GM12878 (cell line): ENCODE data around the gene MAN2C1. TPM values are rescaled to one million over a fixed set of nuclear protein-coding genes. Genes with fewer than 3 reads are reported as not detected.

Source experiments
- ATAC-seq: fragments of 200-7000 bp; cut with Tn5 transposase; 3 replicates; pipeline ENCODE4 v1.9.1; 2020; ENCODE audit warnings: mild to moderate bottlenecking, moderate library complexity
- BruUV-seq: library from RNA; stranded (reverse); fragments of 400-500 nt; replicated peaks from 2 replicates; lab custom pipeline; 2021; lab: Mats Ljungman, UMichigan
- CTCF ChIA-PET: fragments of 300-600 bp; sonication (Branson Sonifier 250); formaldehyde crosslinking; extraction: SDS; loops from one replicate; lab custom pipeline; 2021; ENCODE audit warnings: inconsistent platforms; lab: Yijun Ruan, JAX
- POLR2A ChIA-PET: fragments of 350-600 bp; formaldehyde crosslinking; extraction: SDS; loops from one replicate; lab custom pipeline; 2021; ENCODE audit warnings: inconsistent platforms; lab: Charles Lee
- RAD21 ChIA-PET: fragments of 300-600 bp; sonication (Branson Sonifier 250); formaldehyde crosslinking; loops from one replicate; lab custom pipeline; 2023; ENCODE audit warnings: antibody characterized with exemption; ENCODE audit not compliant: unreplicated experiment; lab: Charles Lee
- SMC1A ChIA-PET: fragments of 300-600 bp; sonication (Branson Sonifier 250); formaldehyde crosslinking; loops from one replicate; lab custom pipeline; 2023; ENCODE audit not compliant: unreplicated experiment, uncharacterized antibody; lab: Charles Lee
- DNase-seq: peaks from one replicate; pipeline ENCODE4 v3.0.0-alpha.2; 2011; ENCODE audit warnings: low read depth, low spot score
- FAIRE-seq: peaks from 3 replicates; lab custom pipeline; 2011; peaks lifted over from hg19 to GRCh38; lab: Jason Lieb, UNC
- H2AFZ ChIP-seq: 2 replicates; pipeline ENCODE4 v1.6.0; 2011; ENCODE audit warnings: low read depth, low read length, control low read depth; ENCODE audit not compliant: control insufficient read depth
- H3K27ac ChIP-seq: 2 replicates; pipeline ENCODE4 v1.5.1; 2011; ENCODE audit warnings: control low read depth; ENCODE audit not compliant: control insufficient read depth, insufficient read depth
- H3K27me3 ChIP-seq, 2 experiments: replicated peaks in 1 of 2; 2 replicates each; pipeline versions ENCODE4 v1.6.0 to v1.6.1; 2011; ENCODE audit warnings: low read length in 1 of 2; ENCODE audit not compliant: control insufficient read depth in 2 of 2, insufficient read depth in 2 of 2
- H3K36me3 ChIP-seq, 2 experiments: 2 replicates each; pipeline ENCODE4 v1.5.1; 2011; ENCODE audit warnings: low read length in 1 of 2; ENCODE audit not compliant: control insufficient read depth in 2 of 2, insufficient read depth in 2 of 2
- H3K4me1 ChIP-seq: 2 replicates; pipeline ENCODE4 v1.6.1; 2011; ENCODE audit warnings: mild to moderate bottlenecking, low read length, moderate library complexity, mixed read lengths; ENCODE audit not compliant: control insufficient read depth, insufficient read depth
- H3K4me2 ChIP-seq: 2 replicates; pipeline ENCODE4 v1.6.0; 2011; ENCODE audit warnings: control low read depth; ENCODE audit not compliant: control insufficient read depth, insufficient read depth
- H3K4me3 ChIP-seq: fragments of 200-600 bp; sonication (generic); 2 replicates; pipeline ENCODE4 v1.5.1; 2016
- H3K79me2 ChIP-seq: 2 replicates; pipeline ENCODE4 v1.6.0; 2011; ENCODE audit warnings: low read length; ENCODE audit not compliant: control insufficient read depth, insufficient read depth
- H3K9ac ChIP-seq: 2 replicates; pipeline ENCODE4 v1.8.0; 2011; ENCODE audit warnings: low read length, control low read depth, mixed read lengths; ENCODE audit not compliant: control insufficient read depth, insufficient read depth
- H3K9me3 ChIP-seq: replicated peaks from 3 replicates; pipeline ENCODE4 v1.5.1; 2011; ENCODE audit warnings: mild to moderate bottlenecking, low read length; ENCODE audit not compliant: control insufficient read depth, insufficient read depth
- H4K20me1 ChIP-seq: 2 replicates; pipeline ENCODE4 v1.6.0; 2011; ENCODE audit not compliant: control insufficient read depth, insufficient read depth
- LARP7 ChIP-seq: fragments of 450-650 bp; IDR thresholded peaks from 2 replicates; pipeline ENCODE4 v1.6.1; 2017; ENCODE audit warnings: mild to moderate bottlenecking
- POLR2A ChIP-seq: IDR thresholded peaks from 2 replicates; pipeline ENCODE4 v1.6.1; 2011; ENCODE audit warnings: low read depth, mild to moderate bottlenecking, low read length
- POLR2AphosphoS5 ChIP-seq: IDR thresholded peaks from 2 replicates; pipeline ENCODE4 v1.6.1; 2011; ENCODE audit warnings: mild to moderate bottlenecking, low read length, inconsistent platforms
- RB1 ChIP-seq: fragments of 450-650 bp; formaldehyde crosslinking; IDR thresholded peaks from 2 replicates; pipeline ENCODE4 v1.6.1; 2017; ENCODE audit warnings: mild to moderate bottlenecking, borderline replicate concordance
- SUZ12 ChIP-seq: fragments of 200-600 bp; sonication (generic); IDR thresholded peaks from one replicate; pipeline ENCODE4 v1.6.1; 2018; ENCODE audit warnings: antibody characterized with exemption, mild to moderate bottlenecking; ENCODE audit not compliant: unreplicated experiment
- ZNF24 ChIP-seq: fragments of 450-650 bp; IDR thresholded peaks from 2 replicates; pipeline ENCODE4 v1.6.1; 2017; ENCODE audit warnings: antibody characterized with exemption, mild to moderate bottlenecking
- ZNF384 ChIP-seq: IDR thresholded peaks from 2 replicates; pipeline ENCODE4 v1.6.1; 2012; ENCODE audit warnings: low read depth, mild to moderate bottlenecking, low read length, improper control_type of control experiment, borderline replicate concordance
- WGBS: methylation state at CpG from one replicate; pipeline ENCODE4 v1.1.6; 2016; ENCODE audit warnings: low lambda C conversion rate; ENCODE audit not compliant: insufficient replicate concordance, insufficient coverage; ENCODE audit errors: missing lambda C conversion rate; 5-methylcytosine and 5-hydroxymethylcytosine counted together
- in situ Hi-C: fragments of 300-500 bp; cut with MboI; formaldehyde crosslinking; loops from 9 replicates; pipeline ENCODE4 v1.14.3; 2018; ENCODE audit warnings: mixed read lengths
- intact Hi-C: fragments of 100-400 bp; cut with micrococcal nuclease; formaldehyde crosslinking; loops from one replicate; pipeline ENCODE4 v1.14.2; 2022; ENCODE audit not compliant: unreplicated experiment
- polyA plus RNA-seq, 11 experiments: library from polyadenylated mRNA; depleted of rRNA in 4 of 11; unstranded in 6 of 11; stranded (reverse) in 5 of 11; fragments of >200 nt; fragmentation: Nextera tagmentation in 4 of 11; fragmentation: Illumina TruSeq in 1 of 11; extraction: Ambion mirVana in 4 of 11; extraction: Trizol in 1 of 11; gene quantifications; 1 replicate in 1 of 11; 2 replicates in 10 of 11; pipeline versions ENCODE4 v1.2.1 to v1.2.3, GENCODE V29; 2011 to 2016; ENCODE audit warnings: inconsistent platforms in 2 of 11, missing spikeins in 2 of 11, low read depth in 1 of 11
- total RNA-seq, 4 experiments: library from RNA; depleted of rRNA in 3 of 4; stranded (reverse); fragments of >200 nt in 3 of 4; fragmentation: Illumina TruSeq in 1 of 4; extraction: Trizol in 1 of 4; gene quantifications; 2 replicates each; pipeline versions ENCODE4 v1.2.1 to v1.2.3, GENCODE V29; 2013 to 2021
- TF ChIP-seq, protein P1 (sequence below): IDR thresholded peaks from 2 replicates; pipeline ENCODE4 v1.6.1; 2012; ENCODE audit warnings: low read length, inconsistent platforms
- TF ChIP-seq, protein P2 (sequence below), 3 experiments: IDR thresholded peaks in 2 of 3; conservative IDR thresholded peaks in 1 of 3; 2 replicates each; pipeline ENCODE4 v1.5.1; 2011; ENCODE audit warnings: low read depth in 3 of 3, low read length in 3 of 3, mild to moderate bottlenecking in 3 of 3, control low read depth in 2 of 3, moderate library complexity in 2 of 3, inconsistent platforms in 1 of 3, mixed read lengths in 1 of 3; ENCODE audit not compliant: control insufficient read depth in 2 of 3, insufficient read depth in 1 of 3; ENCODE audit errors: extremely low read depth in 1 of 3
- TF ChIP-seq, protein P3 (sequence below): fragments of 150-350 bp; IDR thresholded peaks from 2 replicates; pipeline ENCODE4 v1.6.1; 2016; ENCODE audit warnings: low read depth, low read length
- TF ChIP-seq, protein P4 (sequence below): fragments of 450-650 bp; IDR thresholded peaks from 2 replicates; pipeline ENCODE4 v1.6.1; 2017; ENCODE audit warnings: antibody characterized with exemption, mild to moderate bottlenecking, moderate library complexity

MAN2C1 gene
- total and polyA plus RNA-seq, 10 of the 15 experiments (the other 5 are each of a cell fraction or from before 2014, with no cell fraction given): 1.4 to 111 (median 42.2) TPM

DNA sequence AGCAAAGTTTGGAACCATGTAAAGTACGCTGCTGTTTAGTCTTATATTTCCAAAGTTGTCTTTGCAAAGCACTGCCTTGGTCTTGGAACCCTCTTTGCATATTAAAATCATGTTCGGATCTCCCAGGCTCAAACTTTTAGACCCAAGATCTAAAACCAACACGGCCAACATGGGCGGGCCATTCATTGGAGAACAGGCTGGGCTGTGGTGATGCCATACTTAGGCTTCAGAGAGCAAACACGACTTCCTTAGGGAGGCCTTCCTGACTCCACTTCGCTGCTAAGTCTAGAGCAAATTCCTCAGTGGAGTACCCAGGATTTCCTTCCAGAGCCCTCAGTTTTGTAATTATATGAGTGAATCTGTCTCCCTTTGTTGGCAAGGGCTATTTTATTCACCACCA is 3.5 kb downstream of the MAN2C1 start (continued):
- TF ChIP-seq LARP7 (no peak), ZNF24 (no peak)
- TF ChIP-seq, protein P1, sequence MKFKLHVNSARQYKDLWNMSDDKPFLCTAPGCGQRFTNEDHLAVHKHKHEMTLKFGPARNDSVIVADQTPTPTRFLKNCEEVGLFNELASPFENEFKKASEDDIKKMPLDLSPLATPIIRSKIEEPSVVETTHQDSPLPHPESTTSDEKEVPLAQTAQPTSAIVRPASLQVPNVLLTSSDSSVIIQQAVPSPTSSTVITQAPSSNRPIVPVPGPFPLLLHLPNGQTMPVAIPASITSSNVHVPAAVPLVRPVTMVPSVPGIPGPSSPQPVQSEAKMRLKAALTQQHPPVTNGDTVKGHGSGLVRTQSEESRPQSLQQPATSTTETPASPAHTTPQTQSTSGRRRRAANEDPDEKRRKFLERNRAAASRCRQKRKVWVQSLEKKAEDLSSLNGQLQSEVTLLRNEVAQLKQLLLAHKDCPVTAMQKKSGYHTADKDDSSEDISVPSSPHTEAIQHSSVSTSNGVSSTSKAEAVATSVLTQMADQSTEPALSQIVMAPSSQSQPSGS: no peak
- TF ChIP-seq, protein P2, sequence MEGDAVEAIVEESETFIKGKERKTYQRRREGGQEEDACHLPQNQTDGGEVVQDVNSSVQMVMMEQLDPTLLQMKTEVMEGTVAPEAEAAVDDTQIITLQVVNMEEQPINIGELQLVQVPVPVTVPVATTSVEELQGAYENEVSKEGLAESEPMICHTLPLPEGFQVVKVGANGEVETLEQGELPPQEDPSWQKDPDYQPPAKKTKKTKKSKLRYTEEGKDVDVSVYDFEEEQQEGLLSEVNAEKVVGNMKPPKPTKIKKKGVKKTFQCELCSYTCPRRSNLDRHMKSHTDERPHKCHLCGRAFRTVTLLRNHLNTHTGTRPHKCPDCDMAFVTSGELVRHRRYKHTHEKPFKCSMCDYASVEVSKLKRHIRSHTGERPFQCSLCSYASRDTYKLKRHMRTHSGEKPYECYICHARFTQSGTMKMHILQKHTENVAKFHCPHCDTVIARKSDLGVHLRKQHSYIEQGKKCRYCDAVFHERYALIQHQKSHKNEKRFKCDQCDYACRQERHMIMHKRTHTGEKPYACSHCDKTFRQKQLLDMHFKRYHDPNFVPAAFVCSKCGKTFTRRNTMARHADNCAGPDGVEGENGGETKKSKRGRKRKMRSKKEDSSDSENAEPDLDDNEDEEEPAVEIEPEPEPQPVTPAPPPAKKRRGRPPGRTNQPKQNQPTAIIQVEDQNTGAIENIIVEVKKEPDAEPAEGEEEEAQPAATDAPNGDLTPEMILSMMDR (IDR thresholded peaks at IDR 0.05 in 2 of 3, conservative IDR thresholded peaks at IDR 0.05 in 1 of 3; ENCODE audit: control insufficient read depth in 2 of 3, extremely low read depth in 1 of 3, insufficient read depth in 1 of 3, low read depth in 3 of 3, low read length in 3 of 3): no peak

DNA sequence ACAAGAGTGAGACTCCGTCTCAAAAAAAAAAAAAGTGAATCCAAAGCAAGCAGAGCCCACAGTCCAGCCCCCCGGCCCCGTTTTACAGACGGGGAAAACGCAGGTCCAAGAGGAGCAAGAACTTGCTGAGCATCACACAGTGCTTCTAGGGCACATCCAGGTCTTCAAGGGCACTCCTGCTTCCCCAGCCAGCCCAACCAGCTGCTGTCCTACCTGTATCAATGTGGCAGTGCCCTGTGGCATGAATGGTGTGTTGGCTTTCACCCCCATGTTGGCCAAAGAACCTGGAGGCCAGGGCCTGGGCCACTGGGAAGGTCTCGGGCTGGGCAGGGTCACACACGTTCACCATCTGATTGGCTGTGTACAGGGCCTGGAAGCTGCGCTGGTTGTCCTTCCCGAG is 4.6 kb downstream of the MAN2C1 start:
- DNase-seq (no peak), ATAC-seq (no peak), FAIRE-seq (no peak)
- in situ Hi-C loops: no loop called here
- Histone ChIP-seq H2AFZ (no peak overlapping the region), H3K4me1 (peaks cover 6% of the 10 kb centered on the region), H3K27ac (no peak overlapping the region), H3K9me3 (no peaks in the 10 kb centered on the region), H3K9ac (no peak overlapping the region), H3K4me3 (no peak overlapping the region), H3K79me2 (peaks cover 5% of the 10 kb centered on the region), H3K4me2 (no peak overlapping the region), H3K36me3 (peaks cover 0 to 12% of the 10 kb centered on the region in 2 experiments), H4K20me1 (no peaks in the 10 kb centered on the region), H3K27me3 (no peaks in the 10 kb centered on the region)
- CTCF ChIA-PET: interaction anchor here (1.4 kb wide), 1 partner anchor 276 kb away, joined by 3 read pairs; the partner anchor contains the start of gene IMP3
- POLR2A ChIA-PET: no interaction called here
- WGBS: 92% methylated on average over 9 of the region's 9 CpGs
- SMC1A ChIA-PET: interaction anchor here (0.7 kb wide), 1 partner anchor 13 kb away, joined by 3 read pairs; no protein-coding TSS in a partner anchor
- intact Hi-C loops: no loop called here
- BruUV-seq: no TSS peak
- RAD21 ChIA-PET: no interaction called here
- TF ChIP-seq SUZ12: no peak
- TF ChIP-seq, protein P3, sequence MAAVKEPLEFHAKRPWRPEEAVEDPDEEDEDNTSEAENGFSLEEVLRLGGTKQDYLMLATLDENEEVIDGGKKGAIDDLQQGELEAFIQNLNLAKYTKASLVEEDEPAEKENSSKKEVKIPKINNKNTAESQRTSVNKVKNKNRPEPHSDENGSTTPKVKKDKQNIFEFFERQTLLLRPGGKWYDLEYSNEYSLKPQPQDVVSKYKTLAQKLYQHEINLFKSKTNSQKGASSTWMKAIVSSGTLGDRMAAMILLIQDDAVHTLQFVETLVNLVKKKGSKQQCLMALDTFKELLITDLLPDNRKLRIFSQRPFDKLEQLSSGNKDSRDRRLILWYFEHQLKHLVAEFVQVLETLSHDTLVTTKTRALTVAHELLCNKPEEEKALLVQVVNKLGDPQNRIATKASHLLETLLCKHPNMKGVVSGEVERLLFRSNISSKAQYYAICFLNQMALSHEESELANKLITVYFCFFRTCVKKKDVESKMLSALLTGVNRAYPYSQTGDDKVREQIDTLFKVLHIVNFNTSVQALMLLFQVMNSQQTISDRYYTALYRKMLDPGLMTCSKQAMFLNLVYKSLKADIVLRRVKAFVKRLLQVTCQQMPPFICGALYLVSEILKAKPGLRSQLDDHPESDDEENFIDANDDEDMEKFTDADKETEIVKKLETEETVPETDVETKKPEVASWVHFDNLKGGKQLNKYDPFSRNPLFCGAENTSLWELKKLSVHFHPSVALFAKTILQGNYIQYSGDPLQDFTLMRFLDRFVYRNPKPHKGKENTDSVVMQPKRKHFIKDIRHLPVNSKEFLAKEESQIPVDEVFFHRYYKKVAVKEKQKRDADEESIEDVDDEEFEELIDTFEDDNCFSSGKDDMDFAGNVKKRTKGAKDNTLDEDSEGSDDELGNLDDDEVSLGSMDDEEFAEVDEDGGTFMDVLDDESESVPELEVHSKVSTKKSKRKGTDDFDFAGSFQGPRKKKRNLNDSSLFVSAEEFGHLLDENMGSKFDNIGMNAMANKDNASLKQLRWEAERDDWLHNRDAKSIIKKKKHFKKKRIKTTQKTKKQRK: no peak
- no peak for TF ChIP-seq RB1
- no peak for TF ChIP-seq POLR2A
- TF ChIP-seq, protein P4, sequence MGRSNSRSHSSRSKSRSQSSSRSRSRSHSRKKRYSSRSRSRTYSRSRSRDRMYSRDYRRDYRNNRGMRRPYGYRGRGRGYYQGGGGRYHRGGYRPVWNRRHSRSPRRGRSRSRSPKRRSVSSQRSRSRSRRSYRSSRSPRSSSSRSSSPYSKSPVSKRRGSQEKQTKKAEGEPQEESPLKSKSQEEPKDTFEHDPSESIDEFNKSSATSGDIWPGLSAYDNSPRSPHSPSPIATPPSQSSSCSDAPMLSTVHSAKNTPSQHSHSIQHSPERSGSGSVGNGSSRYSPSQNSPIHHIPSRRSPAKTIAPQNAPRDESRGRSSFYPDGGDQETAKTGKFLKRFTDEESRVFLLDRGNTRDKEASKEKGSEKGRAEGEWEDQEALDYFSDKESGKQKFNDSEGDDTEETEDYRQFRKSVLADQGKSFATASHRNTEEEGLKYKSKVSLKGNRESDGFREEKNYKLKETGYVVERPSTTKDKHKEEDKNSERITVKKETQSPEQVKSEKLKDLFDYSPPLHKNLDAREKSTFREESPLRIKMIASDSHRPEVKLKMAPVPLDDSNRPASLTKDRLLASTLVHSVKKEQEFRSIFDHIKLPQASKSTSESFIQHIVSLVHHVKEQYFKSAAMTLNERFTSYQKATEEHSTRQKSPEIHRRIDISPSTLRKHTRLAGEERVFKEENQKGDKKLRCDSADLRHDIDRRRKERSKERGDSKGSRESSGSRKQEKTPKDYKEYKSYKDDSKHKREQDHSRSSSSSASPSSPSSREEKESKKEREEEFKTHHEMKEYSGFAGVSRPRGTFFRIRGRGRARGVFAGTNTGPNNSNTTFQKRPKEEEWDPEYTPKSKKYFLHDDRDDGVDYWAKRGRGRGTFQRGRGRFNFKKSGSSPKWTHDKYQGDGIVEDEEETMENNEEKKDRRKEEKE: no peak
- no peak for TF ChIP-seq POLR2AphosphoS5
- no peak for TF ChIP-seq ZNF384
